ENCODE data around the gene TMCO5A.

- TF ChIP-seq, protein P1, sequence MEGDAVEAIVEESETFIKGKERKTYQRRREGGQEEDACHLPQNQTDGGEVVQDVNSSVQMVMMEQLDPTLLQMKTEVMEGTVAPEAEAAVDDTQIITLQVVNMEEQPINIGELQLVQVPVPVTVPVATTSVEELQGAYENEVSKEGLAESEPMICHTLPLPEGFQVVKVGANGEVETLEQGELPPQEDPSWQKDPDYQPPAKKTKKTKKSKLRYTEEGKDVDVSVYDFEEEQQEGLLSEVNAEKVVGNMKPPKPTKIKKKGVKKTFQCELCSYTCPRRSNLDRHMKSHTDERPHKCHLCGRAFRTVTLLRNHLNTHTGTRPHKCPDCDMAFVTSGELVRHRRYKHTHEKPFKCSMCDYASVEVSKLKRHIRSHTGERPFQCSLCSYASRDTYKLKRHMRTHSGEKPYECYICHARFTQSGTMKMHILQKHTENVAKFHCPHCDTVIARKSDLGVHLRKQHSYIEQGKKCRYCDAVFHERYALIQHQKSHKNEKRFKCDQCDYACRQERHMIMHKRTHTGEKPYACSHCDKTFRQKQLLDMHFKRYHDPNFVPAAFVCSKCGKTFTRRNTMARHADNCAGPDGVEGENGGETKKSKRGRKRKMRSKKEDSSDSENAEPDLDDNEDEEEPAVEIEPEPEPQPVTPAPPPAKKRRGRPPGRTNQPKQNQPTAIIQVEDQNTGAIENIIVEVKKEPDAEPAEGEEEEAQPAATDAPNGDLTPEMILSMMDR (IDR thresholded peaks at IDR 0.05 in 2 of 3, conservative IDR thresholded peaks at IDR 0.05 in 1 of 3; ENCODE audit: insufficient read depth in 2 of 3, low read depth in 1 of 3, low read length in 3 of 3), result no peak
- TF ChIP-seq, protein P2, sequence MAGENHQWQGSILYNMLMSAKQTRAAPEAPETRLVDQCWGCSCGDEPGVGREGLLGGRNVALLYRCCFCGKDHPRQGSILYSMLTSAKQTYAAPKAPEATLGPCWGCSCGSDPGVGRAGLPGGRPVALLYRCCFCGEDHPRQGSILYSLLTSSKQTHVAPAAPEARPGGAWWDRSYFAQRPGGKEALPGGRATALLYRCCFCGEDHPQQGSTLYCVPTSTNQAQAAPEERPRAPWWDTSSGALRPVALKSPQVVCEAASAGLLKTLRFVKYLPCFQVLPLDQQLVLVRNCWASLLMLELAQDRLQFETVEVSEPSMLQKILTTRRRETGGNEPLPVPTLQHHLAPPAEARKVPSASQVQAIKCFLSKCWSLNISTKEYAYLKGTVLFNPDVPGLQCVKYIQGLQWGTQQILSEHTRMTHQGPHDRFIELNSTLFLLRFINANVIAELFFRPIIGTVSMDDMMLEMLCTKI (IDR thresholded peaks at IDR 0.05; ENCODE audit: partially characterized antibody), result no peak
- TF ChIP-seq, protein P3, sequence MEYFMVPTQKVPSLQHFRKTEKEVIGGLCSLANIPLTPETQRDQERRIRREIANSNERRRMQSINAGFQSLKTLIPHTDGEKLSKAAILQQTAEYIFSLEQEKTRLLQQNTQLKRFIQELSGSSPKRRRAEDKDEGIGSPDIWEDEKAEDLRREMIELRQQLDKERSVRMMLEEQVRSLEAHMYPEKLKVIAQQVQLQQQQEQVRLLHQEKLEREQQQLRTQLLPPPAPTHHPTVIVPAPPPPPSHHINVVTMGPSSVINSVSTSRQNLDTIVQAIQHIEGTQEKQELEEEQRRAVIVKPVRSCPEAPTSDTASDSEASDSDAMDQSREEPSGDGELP (CRISPR knock-in tag; IDR thresholded peaks at IDR 0.05; ENCODE audit: borderline replicate concordance), result no peak
- TF ChIP-seq NR2C2 (CRISPR knock-in tag; IDR thresholded peaks at IDR 0.05) (no peak), NR2C2 (tag; IDR thresholded peaks at IDR 0.05) (no peak), PURB (CRISPR knock-in tag; IDR thresholded peaks at IDR 0.05; ENCODE audit: low read depth) (no peak), MAFK (IDR thresholded peaks at IDR 0.05; ENCODE audit: low read length) (no peak), SP1 (CRISPR knock-in tag; IDR thresholded peaks at IDR 0.05) (no peak), BHLHE40 (IDR thresholded peaks at IDR 0.05; ENCODE audit: low read length) (no peak)
- TF ChIP-seq, protein P4, sequence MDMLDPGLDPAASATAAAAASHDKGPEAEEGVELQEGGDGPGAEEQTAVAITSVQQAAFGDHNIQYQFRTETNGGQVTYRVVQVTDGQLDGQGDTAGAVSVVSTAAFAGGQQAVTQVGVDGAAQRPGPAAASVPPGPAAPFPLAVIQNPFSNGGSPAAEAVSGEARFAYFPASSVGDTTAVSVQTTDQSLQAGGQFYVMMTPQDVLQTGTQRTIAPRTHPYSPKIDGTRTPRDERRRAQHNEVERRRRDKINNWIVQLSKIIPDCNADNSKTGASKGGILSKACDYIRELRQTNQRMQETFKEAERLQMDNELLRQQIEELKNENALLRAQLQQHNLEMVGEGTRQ (CRISPR knock-in tag; IDR thresholded peaks at IDR 0.05), result no peak
- TF ChIP-seq, protein P5, sequence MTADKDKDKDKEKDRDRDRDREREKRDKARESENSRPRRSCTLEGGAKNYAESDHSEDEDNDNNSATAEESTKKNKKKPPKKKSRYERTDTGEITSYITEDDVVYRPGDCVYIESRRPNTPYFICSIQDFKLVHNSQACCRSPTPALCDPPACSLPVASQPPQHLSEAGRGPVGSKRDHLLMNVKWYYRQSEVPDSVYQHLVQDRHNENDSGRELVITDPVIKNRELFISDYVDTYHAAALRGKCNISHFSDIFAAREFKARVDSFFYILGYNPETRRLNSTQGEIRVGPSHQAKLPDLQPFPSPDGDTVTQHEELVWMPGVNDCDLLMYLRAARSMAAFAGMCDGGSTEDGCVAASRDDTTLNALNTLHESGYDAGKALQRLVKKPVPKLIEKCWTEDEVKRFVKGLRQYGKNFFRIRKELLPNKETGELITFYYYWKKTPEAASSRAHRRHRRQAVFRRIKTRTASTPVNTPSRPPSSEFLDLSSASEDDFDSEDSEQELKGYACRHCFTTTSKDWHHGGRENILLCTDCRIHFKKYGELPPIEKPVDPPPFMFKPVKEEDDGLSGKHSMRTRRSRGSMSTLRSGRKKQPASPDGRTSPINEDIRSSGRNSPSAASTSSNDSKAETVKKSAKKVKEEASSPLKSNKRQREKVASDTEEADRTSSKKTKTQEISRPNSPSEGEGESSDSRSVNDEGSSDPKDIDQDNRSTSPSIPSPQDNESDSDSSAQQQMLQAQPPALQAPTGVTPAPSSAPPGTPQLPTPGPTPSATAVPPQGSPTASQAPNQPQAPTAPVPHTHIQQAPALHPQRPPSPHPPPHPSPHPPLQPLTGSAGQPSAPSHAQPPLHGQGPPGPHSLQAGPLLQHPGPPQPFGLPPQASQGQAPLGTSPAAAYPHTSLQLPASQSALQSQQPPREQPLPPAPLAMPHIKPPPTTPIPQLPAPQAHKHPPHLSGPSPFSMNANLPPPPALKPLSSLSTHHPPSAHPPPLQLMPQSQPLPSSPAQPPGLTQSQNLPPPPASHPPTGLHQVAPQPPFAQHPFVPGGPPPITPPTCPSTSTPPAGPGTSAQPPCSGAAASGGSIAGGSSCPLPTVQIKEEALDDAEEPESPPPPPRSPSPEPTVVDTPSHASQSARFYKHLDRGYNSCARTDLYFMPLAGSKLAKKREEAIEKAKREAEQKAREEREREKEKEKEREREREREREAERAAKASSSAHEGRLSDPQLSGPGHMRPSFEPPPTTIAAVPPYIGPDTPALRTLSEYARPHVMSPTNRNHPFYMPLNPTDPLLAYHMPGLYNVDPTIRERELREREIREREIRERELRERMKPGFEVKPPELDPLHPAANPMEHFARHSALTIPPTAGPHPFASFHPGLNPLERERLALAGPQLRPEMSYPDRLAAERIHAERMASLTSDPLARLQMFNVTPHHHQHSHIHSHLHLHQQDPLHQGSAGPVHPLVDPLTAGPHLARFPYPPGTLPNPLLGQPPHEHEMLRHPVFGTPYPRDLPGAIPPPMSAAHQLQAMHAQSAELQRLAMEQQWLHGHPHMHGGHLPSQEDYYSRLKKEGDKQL (CRISPR knock-in tag; IDR thresholded peaks at IDR 0.05; ENCODE audit: borderline replicate concordance), result no peak
Observed at GRCh38 chr15:37931868-37932267, 2.6 kb upstream of the TMCO5A start.
